Activated naive CD4-positive, alpha-beta T cell treated with anti-CD3 and anti-CD28 coated beads, Interleukin-2, amount 10 ng/mL, durations not matched to agents 7 days and 5 days (primary cell): Measurements from ENCODE around the gene ANXA6.

Experiments used
- CTCF ChIA-PET: fragments of 350-600 bp; sonication (Branson Sonifier 250); formaldehyde crosslinking; loops from one replicate; lab custom pipeline; 2021; ENCODE audit warnings: antibody characterized with exemption; lab: Charles Lee
- DNase-seq: peaks from one replicate; pipeline ENCODE4 v3.0.0-alpha.2; 2020
- H3K27ac Mint-ChIP-seq: one replicate; pipeline ENCODE4 v1.8.0; 2021; ENCODE audit warnings: mild to moderate bottlenecking, moderate library complexity, mixed read lengths
- H3K27me3 Mint-ChIP-seq: one replicate; pipeline ENCODE4 v1.8.0; 2021; ENCODE audit warnings: mild to moderate bottlenecking, mixed read lengths
- H3K36me3 Mint-ChIP-seq: one replicate; pipeline ENCODE4 v1.8.0; 2021; ENCODE audit warnings: mixed read lengths
- H3K4me1 Mint-ChIP-seq: one replicate; pipeline ENCODE4 v1.8.0; 2021; ENCODE audit warnings: mixed read lengths
- H3K4me3 Mint-ChIP-seq: one replicate; pipeline ENCODE4 v1.8.0; 2021; ENCODE audit warnings: mild to moderate bottlenecking, moderate library complexity, mixed read lengths
- H3K9me3 Mint-ChIP-seq: one replicate; pipeline ENCODE4 v1.8.0; 2021; ENCODE audit warnings: mixed read lengths

Gene ANXA6

DNA sequence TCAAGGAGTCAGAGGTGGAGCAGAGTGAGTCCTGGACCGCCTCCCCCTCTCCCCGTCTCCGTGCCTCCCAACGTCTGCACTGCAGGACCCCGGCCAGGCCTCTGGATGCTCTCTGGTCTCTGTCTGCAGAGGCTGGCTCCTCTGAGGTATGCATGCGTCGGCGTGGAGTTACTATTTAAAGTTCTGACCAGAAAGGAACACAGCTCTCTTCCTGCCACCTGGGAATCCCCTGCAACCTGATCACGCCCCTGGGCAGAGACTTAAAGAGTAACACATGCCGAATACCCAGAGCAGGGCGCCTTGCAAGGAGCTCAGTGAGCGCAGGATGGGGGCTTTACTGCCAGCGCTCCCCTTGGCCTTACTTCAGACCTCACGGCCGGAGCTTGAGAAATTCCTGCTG, 16.0 kb downstream of the ANXA6 start:
- H3K27me3 Mint-ChIP-seq: no peaks in the 10 kb centered on the region
- peaks cover 83% of the 10 kb centered on the region for H3K36me3 Mint-ChIP-seq
- H3K27ac Mint-ChIP-seq: peak overlapping the region; percentile 53
- CTCF ChIA-PET: interaction anchor here (0.7 to 4.9 kb wide), 10 partner anchors 9 to 82 kb away, joined by 3 to 39 read pairs (median 4); partner anchors contain the start of gene CCDC69
- no peaks in the 10 kb centered on the region for H3K9me3 Mint-ChIP-seq
- peak; percentile 71 for DNase-seq
- H3K4me3 Mint-ChIP-seq: peak overlapping the region; percentile 53
- H3K4me1 Mint-ChIP-seq: peaks cover 96% of the 10 kb centered on the region

DNA sequence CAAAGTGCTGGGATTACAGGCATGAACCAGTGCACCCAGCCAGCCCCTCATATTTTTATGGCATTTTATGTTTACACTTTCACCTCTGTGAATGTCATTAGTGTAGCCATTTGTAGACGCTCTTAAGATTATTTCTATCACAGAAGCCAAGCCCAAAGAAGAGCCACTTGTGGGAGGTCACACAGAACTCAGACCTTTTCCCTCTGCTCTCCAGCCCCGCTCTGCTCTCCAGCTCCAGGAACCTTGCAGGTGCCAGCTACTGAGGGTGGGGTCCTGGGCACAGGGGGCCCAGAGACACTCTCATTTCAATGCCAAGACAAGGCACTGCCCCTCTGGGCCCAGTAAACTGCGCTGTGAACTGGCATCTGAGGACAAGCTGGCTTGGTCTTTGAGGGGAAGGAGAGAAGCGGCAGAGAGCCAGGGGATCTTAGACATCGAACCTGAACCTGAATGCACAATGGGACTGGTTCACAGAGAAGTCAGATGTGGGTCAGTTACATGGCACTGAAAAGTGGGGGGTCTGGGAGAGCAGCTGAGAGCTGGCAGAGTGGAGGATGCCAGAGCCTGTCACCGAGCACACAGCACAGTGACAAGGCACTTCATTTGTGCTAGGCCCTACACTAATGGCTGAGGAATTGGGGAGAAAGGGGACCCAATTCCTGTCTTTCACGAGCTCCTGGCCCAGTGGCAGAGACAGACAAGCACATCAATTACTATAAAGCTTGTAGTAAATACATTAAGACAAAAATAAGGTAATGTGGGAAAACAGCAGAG, 16.7 kb downstream of the ANXA6 start:
- Mint-ChIP-seq H3K9me3 (no peaks in the 10 kb centered on the region), H3K27me3 (no peaks in the 10 kb centered on the region), H3K4me3 (peak overlapping the region; percentile 53), H3K36me3 (peaks cover 82% of the 10 kb centered on the region), H3K4me1 (peaks cover 92% of the 10 kb centered on the region), H3K27ac (peak overlapping the region; percentile 53)
- CTCF ChIA-PET: interaction anchor here (0.9 to 4.9 kb wide), 9 partner anchors 9 to 83 kb away, joined by 3 to 39 read pairs (median 5); partner anchors contain the start of gene CCDC69
- no peak for DNase-seq

DNA sequence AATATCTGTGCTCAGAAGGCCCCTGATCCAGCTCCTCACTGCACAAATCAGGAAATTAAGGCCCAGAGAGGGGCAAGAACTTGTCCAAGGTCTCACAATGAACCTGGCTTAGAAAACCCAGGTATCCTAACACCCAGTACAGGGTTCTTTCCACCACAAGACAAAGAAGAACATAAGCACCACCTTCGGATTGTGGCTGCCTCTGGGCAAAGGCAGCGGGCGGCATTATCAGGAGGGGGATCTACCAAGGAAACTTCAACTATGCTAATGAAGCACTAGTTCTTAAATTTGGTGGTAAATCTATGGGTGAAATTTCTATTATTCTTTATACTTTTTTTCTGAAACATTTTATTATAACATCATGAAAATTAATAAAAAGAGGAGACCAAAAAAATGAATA, 17.9 kb downstream of the ANXA6 start:
- Mint-ChIP-seq H3K4me1 (peaks cover 81% of the 10 kb centered on the region), H3K9me3 (no peaks in the 10 kb centered on the region), H3K27ac (peak overlapping the region; percentile 76), H3K36me3 (peaks cover 83% of the 10 kb centered on the region), H3K4me3 (no peak overlapping the region), H3K27me3 (no peaks in the 10 kb centered on the region)
- CTCF ChIA-PET: interaction anchor here (1.4 to 2.0 kb wide), 2 partner anchors 14 to 24 kb away, joined by 6 to 9 read pairs; no protein-coding TSS in a partner anchor
- no peak for DNase-seq

DNA sequence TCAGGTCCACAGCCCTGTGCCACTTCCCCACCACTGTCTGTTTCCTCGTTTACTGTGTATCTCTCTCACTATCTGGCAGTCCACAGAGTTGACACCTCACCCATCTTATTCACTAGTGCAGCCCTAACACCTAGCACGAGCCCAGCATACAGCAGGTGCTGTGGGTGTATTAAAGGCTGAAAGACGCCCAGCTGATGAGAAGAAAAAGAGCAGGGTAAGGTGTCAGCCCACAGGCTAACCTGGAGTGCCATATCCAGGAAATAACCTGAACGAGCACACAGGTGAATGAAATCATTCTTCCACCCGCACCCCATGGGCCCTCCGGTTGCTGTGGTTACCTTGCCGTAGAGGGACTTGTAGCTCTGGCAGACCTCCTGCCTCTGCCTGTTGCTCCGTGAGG, 18.6 kb downstream of the ANXA6 start:
- H3K27ac Mint-ChIP-seq: peak overlapping the region; percentile 76
- peaks cover 77% of the 10 kb centered on the region for H3K4me1 Mint-ChIP-seq
- no peaks in the 10 kb centered on the region for H3K9me3 Mint-ChIP-seq
- CTCF ChIA-PET: interaction anchor here (1.4 to 2.0 kb wide), 2 partner anchors 13 to 23 kb away, joined by 6 to 9 read pairs; no protein-coding TSS in a partner anchor
- no peaks in the 10 kb centered on the region for H3K27me3 Mint-ChIP-seq
- no peak for DNase-seq
- H3K4me3 Mint-ChIP-seq: no peak overlapping the region
- peaks cover 82% of the 10 kb centered on the region for H3K36me3 Mint-ChIP-seq

DNA sequence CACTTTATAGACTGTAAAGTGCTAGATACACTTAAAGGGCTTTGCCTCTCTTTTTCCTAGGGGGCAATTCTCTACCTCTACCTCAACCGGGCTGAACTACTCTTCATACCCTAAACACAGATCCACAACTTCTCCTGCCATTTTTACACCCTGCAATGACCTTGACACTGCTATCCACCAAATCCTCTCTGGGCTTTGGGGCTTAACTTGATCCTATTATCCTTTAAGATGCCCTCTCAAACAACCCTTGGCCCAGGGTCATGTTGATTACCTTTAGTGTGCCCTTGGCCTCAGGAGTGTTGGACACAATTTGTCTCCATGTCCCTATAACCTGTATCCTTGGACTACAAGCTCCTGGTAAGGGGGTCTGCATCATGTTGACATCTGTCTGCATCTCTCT, 19.5 kb downstream of the ANXA6 start:
- H3K4me3 Mint-ChIP-seq: no peak overlapping the region
- H3K27me3 Mint-ChIP-seq: no peaks in the 10 kb centered on the region
- H3K9me3 Mint-ChIP-seq: no peaks in the 10 kb centered on the region
- no peak for DNase-seq
- CTCF ChIA-PET: interaction anchor here (0.9 to 2.1 kb wide), 5 partner anchors 9 to 23 kb away, joined by 3 to 6 read pairs (median 6); no protein-coding TSS in a partner anchor
- H3K27ac Mint-ChIP-seq: peak overlapping the region; percentile 2
- H3K4me1 Mint-ChIP-seq: peaks cover 77% of the 10 kb centered on the region
- H3K36me3 Mint-ChIP-seq: peaks cover 83% of the 10 kb centered on the region

DNA sequence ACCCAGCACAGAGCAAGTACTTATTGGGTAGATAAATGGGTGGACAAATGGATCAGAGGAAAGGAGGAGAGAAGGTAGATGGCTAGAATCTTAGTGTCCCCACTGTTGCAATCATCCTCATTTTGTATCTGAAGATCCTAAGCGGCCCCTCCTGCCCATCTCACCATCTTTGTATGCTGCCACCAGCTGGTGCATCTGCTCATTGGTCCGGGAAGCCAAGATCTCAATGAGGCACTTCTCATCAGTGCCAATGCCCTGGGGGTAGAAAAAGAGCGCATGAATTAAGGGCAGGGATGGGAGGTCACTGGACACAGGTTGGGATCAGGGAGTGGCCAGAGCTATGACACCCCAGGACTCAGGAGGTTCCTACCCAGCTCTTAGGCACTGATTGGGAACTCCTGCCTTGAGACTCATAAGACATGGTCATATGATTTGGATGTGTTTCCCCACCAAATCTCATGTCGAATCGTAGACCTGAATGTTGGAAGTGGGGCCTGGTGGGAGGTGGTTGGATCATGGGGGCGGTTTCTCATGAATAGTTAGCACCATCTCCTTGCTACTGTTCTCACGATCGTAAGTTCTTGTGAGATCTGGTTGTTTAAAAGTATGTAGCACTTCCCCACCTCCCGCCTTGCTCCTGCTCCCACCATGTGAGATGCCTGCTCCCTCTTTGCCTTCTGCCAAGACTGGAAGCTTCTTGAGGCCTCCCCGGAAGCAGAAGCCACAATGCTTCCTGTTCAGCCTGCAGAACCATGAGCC, 20.3 kb downstream of the ANXA6 start:
- Mint-ChIP-seq H3K27ac (peak overlapping the region; percentile 64), H3K4me1 (peaks cover 76% of the 10 kb centered on the region), H3K27me3 (no peaks in the 10 kb centered on the region), H3K9me3 (no peaks in the 10 kb centered on the region), H3K4me3 (no peak overlapping the region), H3K36me3 (peaks cover 84% of the 10 kb centered on the region)
- DNase-seq: no peak
- CTCF ChIA-PET: interaction anchor here (0.9 to 2.1 kb wide), 5 partner anchors 9 to 22 kb away, joined by 3 to 6 read pairs (median 6); no protein-coding TSS in a partner anchor

DNA sequence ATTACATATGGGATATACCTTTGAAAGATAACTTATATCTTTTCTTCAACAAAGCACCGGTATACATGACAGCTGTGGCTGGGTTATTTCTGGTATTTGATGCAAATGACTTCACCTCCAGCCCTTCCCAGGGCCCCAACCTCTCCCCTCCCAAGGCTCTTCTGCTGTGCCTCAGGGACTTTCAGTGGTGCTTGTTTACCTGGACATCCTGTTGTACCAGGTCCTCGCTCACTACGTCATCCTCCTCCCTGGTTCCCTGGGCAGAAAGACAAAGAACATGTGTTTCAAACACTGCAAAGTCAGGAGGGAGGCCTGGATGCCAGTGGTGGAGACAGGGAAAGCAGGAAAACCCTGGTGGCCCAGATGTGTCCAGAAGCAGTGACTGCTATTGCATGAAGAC, 23.4 kb downstream of the ANXA6 start:
- CTCF ChIA-PET: interaction anchor here (1.3 to 14.4 kb wide), 3 partner anchors 8 to 31 kb away, joined by 3 to 366 read pairs (median 15); no protein-coding TSS in a partner anchor
- Mint-ChIP-seq H3K9me3 (no peaks in the 10 kb centered on the region), H3K4me1 (peaks cover 64% of the 10 kb centered on the region), H3K27me3 (no peaks in the 10 kb centered on the region), H3K36me3 (peaks cover 94% of the 10 kb centered on the region), H3K27ac (peak overlapping the region; percentile 7), H3K4me3 (no peak overlapping the region)
- no peak for DNase-seq

DNA sequence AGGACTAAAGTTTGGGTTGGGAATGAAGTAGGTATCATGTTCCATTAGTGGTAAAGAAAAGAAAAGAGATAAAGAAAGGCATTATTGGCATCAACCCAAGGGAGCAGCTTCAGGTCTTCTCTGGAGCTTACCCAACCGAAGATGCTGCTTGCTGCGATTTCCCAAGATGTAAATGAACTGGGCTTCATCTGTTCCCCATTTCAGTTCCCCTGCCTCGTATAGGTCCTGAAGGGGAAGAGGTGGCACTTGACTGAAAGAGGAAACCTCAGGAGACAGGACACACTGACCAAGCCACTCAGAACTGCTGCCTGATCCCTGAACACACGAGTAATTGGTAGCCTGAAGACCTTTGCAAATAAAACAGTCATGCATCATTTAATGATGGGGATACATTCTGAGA, 24.6 kb downstream of the ANXA6 start:
- H3K4me3 Mint-ChIP-seq: no peak overlapping the region
- CTCF ChIA-PET: interaction anchor here (1.8 to 14.4 kb wide), 2 partner anchors 8 to 32 kb away, joined by 4 to 366 read pairs; no protein-coding TSS in a partner anchor
- DNase-seq: no peak
- H3K9me3 Mint-ChIP-seq: no peaks in the 10 kb centered on the region
- peak overlapping the region; percentile 11 for H3K27ac Mint-ChIP-seq
- peaks cover 93% of the 10 kb centered on the region for H3K36me3 Mint-ChIP-seq
- H3K4me1 Mint-ChIP-seq: peaks cover 56% of the 10 kb centered on the region
- H3K27me3 Mint-ChIP-seq: no peaks in the 10 kb centered on the region

DNA sequence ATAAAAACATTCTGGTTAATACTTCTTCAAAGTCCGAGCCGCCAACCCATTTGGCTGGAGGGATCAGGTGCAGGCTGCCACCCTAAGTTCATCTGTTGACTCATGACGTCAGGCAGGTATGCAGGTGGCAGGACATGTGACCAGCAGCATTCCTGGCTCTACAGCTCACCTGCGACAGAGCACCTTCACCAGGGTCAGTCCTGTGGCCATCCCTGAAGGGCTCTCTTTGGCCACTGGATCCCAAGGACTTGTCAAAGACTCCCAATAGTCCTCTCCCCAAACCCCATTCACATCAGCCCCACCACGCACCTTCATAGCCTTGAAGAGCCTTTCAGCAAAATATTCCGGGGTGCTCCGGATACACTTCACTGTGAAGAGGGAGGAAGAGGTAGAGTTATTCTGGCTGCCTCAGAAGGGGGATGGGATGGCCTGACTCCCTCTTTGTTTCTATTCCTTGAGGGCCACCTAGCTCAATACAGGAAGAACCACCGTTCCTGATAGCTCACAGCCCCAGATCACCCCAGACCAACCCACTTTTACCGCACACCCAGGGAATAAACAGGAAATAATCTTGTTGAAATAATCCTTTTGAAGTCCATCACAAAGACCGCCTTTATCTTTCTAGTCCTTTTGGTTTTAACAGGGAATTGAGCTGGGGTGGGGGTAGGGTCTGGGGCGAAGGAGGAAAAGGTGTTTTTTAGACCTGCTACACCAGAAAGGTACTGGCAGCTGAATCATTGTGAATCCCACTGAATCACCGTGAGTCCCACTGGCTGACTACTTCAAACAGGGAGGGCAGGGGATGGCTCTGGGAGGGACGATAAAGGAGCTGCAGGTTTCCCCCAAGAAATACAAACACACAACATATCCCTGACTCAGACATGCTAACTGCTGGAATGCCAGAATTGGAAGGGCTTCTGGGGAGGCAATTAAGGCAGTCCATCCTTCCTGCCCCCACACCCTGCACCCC, 26.4 kb downstream of the ANXA6 start:
- Mint-ChIP-seq H3K27me3 (no peaks in the 10 kb centered on the region), H3K4me1 (peaks cover 54% of the 10 kb centered on the region), H3K4me3 (peak overlapping the region; percentile 14), H3K27ac (peak overlapping the region; percentile 85), H3K9me3 (no peaks in the 10 kb centered on the region), H3K36me3 (peaks cover 90% of the 10 kb centered on the region)
- CTCF ChIA-PET: interaction anchor here (1.6 to 14.4 kb wide), 7 partner anchors 10 to 34 kb away, joined by 4 to 366 read pairs (median 8); no protein-coding TSS in a partner anchor
- DNase-seq: no peak

DNA sequence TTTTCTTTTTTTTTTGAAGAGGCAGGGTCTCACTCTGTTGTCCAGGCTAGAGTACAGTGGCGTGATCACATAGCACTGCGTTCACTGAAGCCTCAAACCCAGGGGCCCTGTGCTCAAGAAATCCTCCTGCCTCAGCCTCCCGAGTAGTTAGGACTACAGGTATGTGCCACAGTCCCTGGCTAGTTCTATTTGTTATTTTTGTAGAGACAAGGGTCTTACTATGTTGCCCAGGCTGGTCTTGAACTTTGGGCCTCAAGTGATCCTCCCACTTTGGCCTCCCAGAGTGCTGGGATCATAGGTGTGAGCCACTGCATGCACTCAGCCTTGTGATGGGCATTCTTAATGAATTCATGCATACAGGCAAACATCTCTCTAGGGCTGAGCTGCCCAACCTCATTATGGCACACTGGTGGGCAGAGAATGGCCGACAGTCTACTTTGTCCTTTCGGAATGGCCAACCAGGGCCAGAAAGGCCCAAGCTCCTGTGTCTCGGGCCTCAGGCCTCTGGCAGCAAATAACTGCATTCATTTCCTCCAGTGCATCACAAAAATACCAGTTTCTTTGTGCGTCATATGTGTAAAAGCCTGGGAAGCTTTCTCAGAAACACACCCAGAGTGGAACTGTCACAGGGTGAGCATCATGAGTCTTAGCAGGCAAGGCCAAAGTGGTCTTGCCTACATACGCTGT, 27.2 kb downstream of the ANXA6 start:
- Mint-ChIP-seq H3K9me3 (no peaks in the 10 kb centered on the region), H3K27ac (peak overlapping the region; percentile 85), H3K36me3 (peaks cover 89% of the 10 kb centered on the region), H3K4me1 (peaks cover 61% of the 10 kb centered on the region), H3K27me3 (no peaks in the 10 kb centered on the region), H3K4me3 (no peak overlapping the region)
- CTCF ChIA-PET: interaction anchor here (1.6 to 14.4 kb wide), 6 partner anchors 11 to 108 kb away, joined by 4 to 366 read pairs (median 10); no protein-coding TSS in a partner anchor
- DNase-seq: no peak

DNA sequence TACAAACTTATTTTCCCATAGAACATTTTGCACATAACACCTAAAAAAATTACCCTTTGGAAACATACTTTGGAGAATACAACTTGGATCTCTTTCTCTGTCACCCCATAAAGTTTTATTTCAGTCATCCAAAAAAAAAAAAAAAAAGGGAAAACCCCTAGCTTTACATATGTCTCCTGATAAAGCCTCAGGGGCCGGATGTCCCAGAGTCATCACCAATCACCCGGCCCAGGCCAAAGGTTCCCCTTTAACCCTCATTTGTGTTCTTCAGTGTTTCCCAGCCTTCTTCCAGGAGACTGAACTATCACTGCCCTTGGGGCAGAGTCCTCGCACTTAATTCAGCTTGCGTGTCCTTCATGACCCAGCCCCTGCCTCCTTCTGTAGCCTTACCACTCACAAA, 28.8 kb downstream of the ANXA6 start:
- Mint-ChIP-seq H3K9me3 (no peaks in the 10 kb centered on the region), H3K27me3 (no peaks in the 10 kb centered on the region), H3K4me3 (no peak overlapping the region), H3K36me3 (peaks cover 82% of the 10 kb centered on the region), H3K4me1 (peaks cover 67% of the 10 kb centered on the region), H3K27ac (peak overlapping the region; percentile 17)
- CTCF ChIA-PET: interaction anchor here (0.6 to 14.4 kb wide), 9 partner anchors 9 to 111 kb away, joined by 3 to 366 read pairs (median 6); no protein-coding TSS in a partner anchor
- no peak for DNase-seq

DNA sequence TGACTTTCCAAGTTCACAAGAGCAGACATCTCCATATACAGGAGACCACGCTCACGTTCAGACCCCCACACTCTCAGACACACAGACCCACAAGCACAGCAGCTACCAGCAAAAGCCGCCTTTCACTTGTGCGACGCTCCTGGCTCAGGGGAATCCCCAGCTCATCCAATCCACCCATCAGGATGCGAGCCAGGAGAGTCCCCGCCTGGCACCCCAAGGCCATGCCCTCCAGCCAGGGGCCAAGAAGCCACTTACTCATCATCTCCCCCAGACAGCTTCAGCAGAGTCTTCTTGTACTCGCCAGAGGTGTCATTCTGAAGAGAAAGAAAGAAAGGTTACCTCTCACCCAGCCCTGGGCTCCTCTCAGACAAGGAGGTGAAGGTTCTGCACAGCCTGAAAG, 29.7 kb downstream of the ANXA6 start:
- H3K27ac Mint-ChIP-seq: peak overlapping the region; percentile 38
- CTCF ChIA-PET: interaction anchor here (2.9 to 14.4 kb wide), 4 partner anchors 12 to 37 kb away, joined by 13 to 366 read pairs (median 30); no protein-coding TSS in a partner anchor
- peaks cover 78% of the 10 kb centered on the region for H3K36me3 Mint-ChIP-seq
- no peaks in the 10 kb centered on the region for H3K9me3 Mint-ChIP-seq
- H3K4me3 Mint-ChIP-seq: no peak overlapping the region
- H3K27me3 Mint-ChIP-seq: no peaks in the 10 kb centered on the region
- peaks cover 58% of the 10 kb centered on the region for H3K4me1 Mint-ChIP-seq
- no peak for DNase-seq
